Tibial nerve (tissue), 4 donors: ENCODE data around the gene SURF4. TPM values are rescaled to one million over a fixed set of nuclear protein-coding genes. Genes with fewer than 3 reads are reported as not detected.
A peak's percentile ranks its signal among the peaks of the same experiment; 100 is the strongest.

ENCODE experiments used
- DNase-seq, 2 donors: peaks; one replicate each; pipeline ENCODE4 v3.0.0-alpha.2; 2019; ENCODE audit warnings: low spot score in 2 of 2
- H3K27ac ChIP-seq, 4 donors: fragments of 200-600 bp; sonication (generic) in 3 of 4; one replicate each; pipeline ENCODE4 v1.5.1; 2017 to 2019; ENCODE audit warnings: mild to moderate bottlenecking in 1 of 4
- H3K27me3 ChIP-seq, 2 donors: fragments of 200-600 bp; sonication (generic) in 1 of 2; one replicate each; pipeline versions ENCODE4 v1.5.1 to v1.6.0; 2017 to 2019
- H3K36me3 ChIP-seq, 3 donors: fragments of 200-600 bp; sonication (generic); one replicate each; pipeline ENCODE4 v1.5.1; 2018 to 2019
- H3K4me1 ChIP-seq, 4 donors: fragments of 200-600 bp; sonication (generic) in 3 of 4; one replicate each; pipeline ENCODE4 v1.5.1; 2017 to 2019
- H3K4me3 ChIP-seq, 4 donors: fragments of 200-600 bp; sonication (generic) in 3 of 4; one replicate each; pipeline ENCODE4 v1.5.1; 2017 to 2019; ENCODE audit warnings: mild to moderate bottlenecking in 1 of 4, moderate library complexity in 1 of 4
- H3K9me3 ChIP-seq, 4 donors: fragments of 200-600 bp; sonication (generic) in 3 of 4; one replicate each; pipeline ENCODE4 v1.5.1; 2017 to 2019
- EP300 ChIP-seq, 2 donors: sonication (generic); formaldehyde crosslinking; IDR thresholded peaks; one replicate each; pipeline ENCODE4 v1.6.1; 2017; ENCODE audit warnings: antibody characterized with exemption in 2 of 2, mild to moderate bottlenecking in 1 of 2
- POLR2A ChIP-seq, 2 donors: fragments of 450-650 bp; IDR thresholded peaks; one replicate each; pipeline ENCODE4 v1.6.1; 2017; ENCODE audit warnings: antibody characterized with exemption in 2 of 2, mild to moderate bottlenecking in 2 of 2, moderate library complexity in 2 of 2
- WGBS, 2 donors: methylation state at CpG; one replicate each; pipeline ENCODE4 v1.1.5; 2018; 5-methylcytosine and 5-hydroxymethylcytosine counted together
- total RNA-seq, 4 donors: library from RNA; depleted of rRNA; stranded (reverse); fragments of >200 nt; gene quantifications; one replicate each; pipeline ENCODE4 v1.1.0, GENCODE V29; 2016
- TF ChIP-seq, protein P1 (sequence below), 5 experiments: fragments of 200-600 bp in 3 of 5; fragments of 450-650 bp in 2 of 5; sonication (generic) in 3 of 5; IDR thresholded peaks; one replicate each; pipeline ENCODE4 v1.5.1; 2016 to 2019; ENCODE audit warnings: antibody characterized with exemption in 5 of 5, mild to moderate bottlenecking in 3 of 5, moderate library complexity in 2 of 5

Gene SURF4
- total RNA-seq, 4 donors from 2014 or later: 102 to 213 (median 123) TPM

DNA sequence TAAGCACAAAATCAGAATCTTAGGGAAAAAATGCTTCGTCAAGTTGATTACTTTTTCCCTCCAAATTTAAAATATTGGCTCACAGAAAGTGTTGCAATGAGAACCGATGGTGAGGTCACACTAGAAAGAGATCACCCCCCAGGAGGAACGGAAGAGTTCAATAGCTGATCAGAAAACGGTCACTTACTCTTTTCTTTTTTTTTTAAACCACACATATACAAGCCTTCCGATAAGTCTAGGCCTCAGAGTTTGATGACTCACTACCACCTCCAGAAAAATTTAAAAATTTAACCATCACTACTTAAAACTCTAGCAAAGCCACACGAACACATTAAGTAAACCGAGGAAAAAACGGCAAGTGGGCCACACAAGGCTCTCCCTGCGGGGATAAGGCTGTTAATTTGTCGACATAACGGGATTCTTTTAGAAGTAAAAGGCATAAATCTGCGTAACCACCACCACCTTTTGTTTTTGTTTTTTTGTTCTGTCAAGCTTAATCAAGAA, 1.2 kb downstream of the SURF4 start:
- peak overlapping the region in 3 of 4 donors; percentile 92 to 99 (median 98) for H3K27ac ChIP-seq
- TF ChIP-seq, protein P1, sequence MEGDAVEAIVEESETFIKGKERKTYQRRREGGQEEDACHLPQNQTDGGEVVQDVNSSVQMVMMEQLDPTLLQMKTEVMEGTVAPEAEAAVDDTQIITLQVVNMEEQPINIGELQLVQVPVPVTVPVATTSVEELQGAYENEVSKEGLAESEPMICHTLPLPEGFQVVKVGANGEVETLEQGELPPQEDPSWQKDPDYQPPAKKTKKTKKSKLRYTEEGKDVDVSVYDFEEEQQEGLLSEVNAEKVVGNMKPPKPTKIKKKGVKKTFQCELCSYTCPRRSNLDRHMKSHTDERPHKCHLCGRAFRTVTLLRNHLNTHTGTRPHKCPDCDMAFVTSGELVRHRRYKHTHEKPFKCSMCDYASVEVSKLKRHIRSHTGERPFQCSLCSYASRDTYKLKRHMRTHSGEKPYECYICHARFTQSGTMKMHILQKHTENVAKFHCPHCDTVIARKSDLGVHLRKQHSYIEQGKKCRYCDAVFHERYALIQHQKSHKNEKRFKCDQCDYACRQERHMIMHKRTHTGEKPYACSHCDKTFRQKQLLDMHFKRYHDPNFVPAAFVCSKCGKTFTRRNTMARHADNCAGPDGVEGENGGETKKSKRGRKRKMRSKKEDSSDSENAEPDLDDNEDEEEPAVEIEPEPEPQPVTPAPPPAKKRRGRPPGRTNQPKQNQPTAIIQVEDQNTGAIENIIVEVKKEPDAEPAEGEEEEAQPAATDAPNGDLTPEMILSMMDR (IDR thresholded peaks at IDR 0.05): no peak
- no peak for TF ChIP-seq EP300 (IDR thresholded peaks at IDR 0.05)
- no peak for TF ChIP-seq POLR2A (IDR thresholded peaks at IDR 0.05)
- no peak for DNase-seq
- peaks cover 0 to 24% (median 0%) of the 10 kb centered on the region in 3 donors for H3K36me3 ChIP-seq
- H3K9me3 ChIP-seq: peaks cover 0 to 5% (median 0%) of the 10 kb centered on the region in 4 donors
- H3K4me3 ChIP-seq: peak overlapping the region; percentile 81 to 98 (median 94)
- H3K27me3 ChIP-seq: no peaks in the 10 kb centered on the region
- WGBS, 2 donors: 10 to 14% methylated on average over 12 of the region's 12 CpGs
- H3K4me1 ChIP-seq: peaks cover 0 to 70% (median 43%) of the 10 kb centered on the region in 4 donors

DNA sequence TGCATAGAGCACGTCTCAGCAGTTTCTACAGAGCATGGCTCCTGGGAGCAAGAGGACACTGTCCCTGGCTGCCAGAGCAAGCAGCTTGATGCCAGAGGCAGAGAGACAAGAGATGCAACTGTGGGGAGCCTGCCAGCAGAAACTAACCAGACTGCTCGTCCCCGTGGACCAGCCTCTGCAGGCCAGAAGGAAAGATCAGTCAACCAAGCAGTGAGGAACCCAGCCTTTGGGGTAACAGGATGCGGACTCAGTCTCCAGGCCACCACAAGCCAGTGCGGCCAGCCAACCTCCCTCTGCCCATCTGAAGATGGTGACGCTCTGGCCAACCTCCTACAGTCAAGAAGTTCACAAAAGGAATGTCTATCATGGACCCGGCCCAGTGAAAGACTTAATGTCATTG, 3.7 kb downstream of the SURF4 start:
- Histone ChIP-seq H3K27ac (peak overlapping the region in 1 of 4 donors; percentile 62), H3K36me3 (peaks cover 0 to 36% (median 3%) of the 10 kb centered on the region in 3 donors), H3K4me3 (no peak overlapping the region), H3K4me1 (peaks cover 0 to 87% (median 61%) of the 10 kb centered on the region in 4 donors), H3K9me3 (no peaks in the 10 kb centered on the region), H3K27me3 (no peaks in the 10 kb centered on the region)
- DNase-seq: no peak
- 66% methylated on average over 7 of the region's 7 CpGs for WGBS, 2 donors
- TF ChIP-seq POLR2A (IDR thresholded peaks at IDR 0.05): no peak
- TF ChIP-seq EP300 (IDR thresholded peaks at IDR 0.05): no peak
- TF ChIP-seq, protein P1 (IDR thresholded peaks at IDR 0.05): no peak

DNA sequence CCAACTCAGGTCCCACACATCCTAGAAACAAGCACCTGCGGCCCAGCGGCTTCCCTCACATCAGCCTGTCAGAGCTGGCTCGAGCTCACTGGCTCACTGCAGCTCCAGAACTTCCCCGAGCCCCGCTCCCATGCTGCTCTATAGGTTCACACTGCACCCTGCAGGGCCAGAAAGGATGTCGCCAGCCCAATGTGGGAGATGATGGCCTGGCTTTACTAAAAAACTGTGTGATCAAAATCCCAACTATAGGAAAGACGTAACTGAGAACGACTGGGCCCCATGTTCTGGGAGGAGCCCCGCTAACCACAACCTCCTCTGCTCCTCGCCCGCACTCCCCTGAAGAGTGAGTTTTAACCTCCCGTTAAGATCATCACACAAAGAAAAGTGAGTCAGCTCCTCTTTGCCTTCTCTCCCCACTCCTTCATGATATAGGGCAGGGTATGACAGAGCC, 4.6 kb downstream of the SURF4 start:
- H3K4me3 ChIP-seq: no peak overlapping the region
- TF ChIP-seq POLR2A (IDR thresholded peaks at IDR 0.05) (no peak), EP300 (IDR thresholded peaks at IDR 0.05) (no peak)
- TF ChIP-seq, protein P1 (IDR thresholded peaks at IDR 0.05): no peak
- peaks cover 0 to 84% (median 58%) of the 10 kb centered on the region in 4 donors for H3K4me1 ChIP-seq
- peak overlapping the region in 2 of 4 donors; percentile 2 to 62 for H3K27ac ChIP-seq
- no peak for DNase-seq
- peaks cover 0 to 45% (median 8%) of the 10 kb centered on the region in 3 donors for H3K36me3 ChIP-seq
- WGBS, 2 donors: 61 to 67% methylated on average over 12 of the region's 12 CpGs
- no peaks in the 10 kb centered on the region for H3K27me3 ChIP-seq
- no peaks in the 10 kb centered on the region for H3K9me3 ChIP-seq

DNA sequence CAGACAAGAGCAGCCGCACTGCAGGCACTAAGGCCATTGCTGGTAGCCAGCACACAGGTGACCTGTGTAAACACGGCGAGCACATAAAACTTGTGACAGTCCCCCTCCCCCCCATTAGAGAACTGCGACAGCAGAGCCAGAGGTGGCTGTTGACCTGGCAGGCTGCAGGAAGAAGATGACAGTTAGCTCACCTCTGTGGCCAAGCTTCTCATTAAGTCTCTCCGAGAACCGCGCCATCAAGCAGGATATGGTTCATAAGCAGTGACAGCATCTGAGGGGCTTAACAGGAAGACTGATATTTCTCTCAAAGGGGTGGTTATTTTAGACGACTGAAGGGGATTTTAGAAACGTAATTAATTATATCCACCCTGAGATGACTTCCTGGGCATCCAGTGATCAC, 5.2 kb downstream of the SURF4 start:
- Histone ChIP-seq H3K9me3 (no peaks in the 10 kb centered on the region), H3K27me3 (no peaks in the 10 kb centered on the region), H3K36me3 (peaks cover 0 to 51% (median 8%) of the 10 kb centered on the region in 3 donors), H3K4me3 (no peak overlapping the region), H3K27ac (peak overlapping the region in 2 of 4 donors; percentile 2 to 62), H3K4me1 (peaks cover 0 to 84% (median 58%) of the 10 kb centered on the region in 4 donors)
- 65 to 68% methylated on average over 9 of the region's 9 CpGs for WGBS, 2 donors
- no peak for TF ChIP-seq EP300 (IDR thresholded peaks at IDR 0.05)
- no peak for TF ChIP-seq POLR2A (IDR thresholded peaks at IDR 0.05)
- TF ChIP-seq, protein P1 (IDR thresholded peaks at IDR 0.05): no peak
- no peak for DNase-seq

DNA sequence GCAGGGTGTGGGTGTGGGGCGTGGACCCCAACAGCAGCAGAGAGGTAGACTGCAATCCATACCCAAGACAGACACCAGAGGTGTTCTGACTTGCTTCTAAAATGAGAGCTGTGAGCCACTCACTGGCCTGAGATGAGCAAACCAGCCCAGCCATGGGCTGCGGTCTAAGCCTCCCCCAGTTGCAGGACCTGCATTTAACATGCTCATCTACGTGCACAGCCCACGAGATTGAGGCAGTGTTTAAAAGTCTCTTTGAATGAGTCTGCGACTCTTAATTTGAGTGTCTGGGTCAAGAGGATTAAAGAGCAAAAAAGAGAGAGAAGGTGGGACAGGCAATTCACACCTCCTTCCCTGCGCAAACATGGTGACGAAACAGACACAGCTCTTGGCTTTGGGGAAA, 5.9 kb downstream of the SURF4 start:
- Histone ChIP-seq H3K9me3 (no peaks in the 10 kb centered on the region), H3K4me1 (peaks cover 0 to 82% (median 58%) of the 10 kb centered on the region in 4 donors), H3K27ac (peak overlapping the region in 1 of 4 donors; percentile 62), H3K4me3 (no peak overlapping the region), H3K27me3 (no peaks in the 10 kb centered on the region), H3K36me3 (peaks cover 0 to 59% (median 8%) of the 10 kb centered on the region in 3 donors)
- TF ChIP-seq EP300 (IDR thresholded peaks at IDR 0.05) (no peak), POLR2A (IDR thresholded peaks at IDR 0.05) (no peak)
- no peak for DNase-seq
- WGBS, 2 donors: 79 to 82% methylated on average over 7 of the region's 7 CpGs
